Superior temporal gyrus (tissue), 1 donor: ENCODE results near the gene ANKRD10.
"Not testable (repeated sequence)": the region's sequence is repeated elsewhere in the genome, so short reads cannot be mapped to it uniquely, and the experiment has no call there.

Experiments used
- DNase-seq: peaks from one replicate; pipeline ENCODE4 v3.0.0-alpha.2; 2016; ENCODE audit errors: extremely low spot score

The ANKRD10 gene

DNA sequence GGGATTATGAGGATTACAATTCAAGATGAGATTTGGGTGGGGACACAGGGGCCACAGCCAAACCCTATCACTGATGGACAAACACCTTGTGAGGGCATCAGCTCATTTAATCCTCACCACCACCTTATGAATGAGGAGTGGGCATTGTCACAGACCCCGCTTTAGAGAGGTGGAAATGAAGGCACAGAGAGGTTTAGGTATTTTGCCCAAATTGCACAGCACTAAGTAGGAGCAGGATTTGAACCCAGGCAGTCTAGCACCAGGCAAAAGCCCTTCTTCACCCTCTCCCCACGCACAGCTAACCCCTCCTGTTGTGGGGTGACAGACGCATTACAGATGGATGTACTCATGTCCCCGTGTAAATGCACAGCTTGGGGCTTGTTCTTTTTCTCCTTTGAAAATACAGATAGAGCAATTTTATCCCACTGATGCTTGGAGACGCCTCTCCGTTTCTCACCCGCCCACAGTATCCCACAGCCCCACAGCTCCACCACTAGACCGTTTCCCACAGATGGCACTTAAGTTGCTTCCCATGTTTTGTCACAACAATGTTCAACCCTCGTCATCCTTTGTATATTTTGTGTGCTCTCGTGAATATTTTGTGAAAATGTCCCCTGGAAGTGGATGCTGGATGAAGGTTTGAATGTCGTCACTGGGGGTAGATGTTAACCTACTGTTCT, 48.2 kb downstream of the ANKRD10 start:
- DNase-seq = peak; percentile 21

DNA sequence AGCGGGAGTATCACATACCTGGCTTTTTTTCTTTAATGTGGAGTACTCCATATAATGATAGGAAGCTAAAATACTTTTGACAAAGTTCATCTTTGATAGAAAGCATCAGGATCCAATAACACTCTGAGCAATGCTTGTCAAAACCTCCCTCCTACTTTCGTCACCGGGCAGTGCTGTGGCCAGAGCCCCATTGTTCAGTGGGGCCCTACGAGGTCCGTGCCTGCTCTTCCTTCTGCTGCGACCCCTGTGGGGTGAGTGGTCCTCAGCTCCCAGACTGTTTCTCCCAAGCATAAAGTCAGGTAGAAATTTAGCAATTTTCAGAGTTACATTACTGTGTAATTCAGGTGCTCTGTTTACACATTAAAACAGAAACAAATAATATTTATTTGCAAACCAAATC, 51.2 kb downstream of the ANKRD10 start:
- no peak for DNase-seq

DNA sequence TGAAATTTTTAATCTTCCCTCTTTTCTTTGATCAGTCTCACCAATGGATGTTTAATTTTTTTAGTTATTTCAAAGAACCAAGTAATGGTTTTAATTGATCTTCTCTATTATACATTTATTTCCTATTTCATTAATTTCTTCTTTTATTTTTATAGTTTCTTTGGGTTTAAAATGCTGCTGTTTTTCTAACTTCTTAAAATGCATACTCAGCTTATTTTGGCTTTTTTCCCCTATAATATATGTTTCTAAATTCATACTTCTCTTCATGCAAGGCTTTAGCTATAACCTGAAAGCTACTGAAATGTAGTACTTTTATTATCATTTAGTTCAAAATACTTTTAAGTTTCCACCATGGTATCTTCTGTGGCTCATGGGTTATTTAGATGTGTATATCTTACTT, 53.9 kb downstream of the ANKRD10 start:
- no peak for DNase-seq

DNA sequence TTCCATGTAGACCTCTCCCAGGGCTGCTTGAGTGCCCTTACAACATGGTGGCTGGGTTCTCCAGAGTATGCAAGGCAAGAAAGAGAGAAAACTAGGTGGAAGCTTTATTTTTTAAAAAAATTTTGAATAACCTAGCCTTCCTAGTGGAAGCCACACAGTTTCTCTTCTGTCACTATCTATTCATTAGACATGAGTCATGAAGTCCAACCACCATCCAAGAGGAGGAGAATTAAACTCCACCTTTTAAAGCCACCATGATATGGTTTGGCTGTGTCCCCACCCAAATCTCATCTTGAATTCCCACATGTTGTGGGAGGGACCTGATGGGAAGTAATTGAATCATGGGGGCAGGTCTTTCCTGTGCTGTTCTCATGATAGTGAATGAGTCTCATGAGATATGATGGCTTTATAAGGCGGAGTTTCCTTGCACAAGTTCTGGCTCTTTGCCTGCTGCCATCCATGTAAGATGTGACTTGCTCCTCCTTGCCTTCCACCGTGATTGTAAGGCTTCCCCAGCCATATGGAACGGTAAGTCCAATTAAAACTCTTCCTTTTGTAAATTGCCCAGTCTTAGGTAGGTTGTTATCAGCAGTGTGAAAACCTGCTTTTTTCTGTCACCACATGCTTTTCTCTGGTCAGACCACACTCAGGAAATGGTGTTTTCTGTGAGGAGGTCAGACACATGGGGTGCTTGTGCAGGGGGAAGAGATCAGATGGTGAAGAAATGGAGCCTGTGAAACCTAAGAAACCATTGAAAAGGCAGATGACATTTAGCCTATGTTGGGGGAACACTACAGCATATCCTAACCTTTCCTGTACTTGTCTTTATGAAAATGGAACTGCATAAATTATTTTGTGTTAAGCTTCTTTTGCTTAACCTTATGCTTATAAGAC, 57.7 kb downstream of the ANKRD10 start:
- no peak for DNase-seq

DNA sequence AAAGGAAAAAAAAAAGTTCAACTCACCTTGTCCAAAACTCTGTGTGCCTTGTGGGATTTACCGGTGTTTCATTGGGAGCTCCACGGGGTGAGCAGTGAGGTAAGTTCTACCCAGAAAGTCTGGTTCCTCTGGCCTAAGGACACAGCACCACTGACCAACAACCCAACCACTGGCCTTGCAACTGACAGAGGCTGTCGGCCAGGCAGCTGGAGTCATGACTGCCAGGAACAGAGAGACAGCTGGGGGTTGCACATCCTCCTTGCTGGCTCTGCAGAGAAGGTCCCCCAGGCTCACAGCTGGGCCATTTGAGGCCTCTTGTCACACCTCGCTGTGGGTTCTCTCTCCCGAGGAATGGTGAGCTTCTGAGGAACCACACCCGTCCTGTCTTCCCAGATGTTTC, 59.5 kb downstream of the ANKRD10 start:
- DNase-seq = no peak

DNA sequence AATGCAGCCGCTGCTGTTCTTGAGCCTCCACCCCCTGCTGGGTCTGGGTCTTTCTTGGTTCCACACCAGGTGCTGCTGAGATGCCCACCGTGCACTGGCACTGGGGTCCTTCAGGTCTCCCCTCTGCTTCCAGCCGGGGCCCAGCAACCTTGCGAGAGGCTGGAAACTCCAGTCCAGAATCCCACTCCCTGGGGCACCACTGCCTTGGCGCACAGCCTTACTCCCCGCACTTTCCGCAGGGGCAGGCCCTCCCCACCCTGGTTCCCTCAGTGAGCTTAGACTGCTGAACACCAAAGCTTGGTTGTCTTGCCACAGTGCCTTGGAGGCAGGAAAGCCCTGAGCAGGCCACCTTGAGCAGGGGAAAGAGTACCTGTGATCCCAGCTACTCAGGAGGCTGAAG, 60.0 kb downstream of the ANKRD10 start:
- no peak for DNase-seq

DNA sequence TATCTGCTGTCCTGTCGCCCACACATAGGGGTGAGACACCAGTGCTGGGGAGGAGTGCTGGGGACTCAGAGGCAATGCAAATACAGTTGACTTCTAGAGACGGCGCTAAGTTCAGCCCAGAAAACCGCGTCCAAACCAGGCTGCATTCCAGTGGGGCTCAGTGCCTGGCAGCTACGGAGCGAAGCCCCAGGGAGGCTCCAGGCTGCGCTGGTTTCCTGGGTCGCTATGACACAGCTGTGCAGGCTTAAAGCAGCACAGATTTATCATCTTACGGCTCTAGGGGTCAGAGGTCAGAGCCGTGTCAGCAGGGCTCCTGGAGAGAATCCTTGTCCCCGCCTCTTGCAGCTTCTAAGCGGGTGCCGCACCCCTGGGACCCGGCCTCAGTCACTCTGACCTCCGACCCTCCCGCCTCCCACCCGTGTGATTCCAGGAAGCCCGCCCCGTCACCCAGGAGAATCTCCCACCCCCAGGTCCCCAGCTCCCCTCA, 61.6 kb downstream of the ANKRD10 start:
- no peak for DNase-seq

DNA sequence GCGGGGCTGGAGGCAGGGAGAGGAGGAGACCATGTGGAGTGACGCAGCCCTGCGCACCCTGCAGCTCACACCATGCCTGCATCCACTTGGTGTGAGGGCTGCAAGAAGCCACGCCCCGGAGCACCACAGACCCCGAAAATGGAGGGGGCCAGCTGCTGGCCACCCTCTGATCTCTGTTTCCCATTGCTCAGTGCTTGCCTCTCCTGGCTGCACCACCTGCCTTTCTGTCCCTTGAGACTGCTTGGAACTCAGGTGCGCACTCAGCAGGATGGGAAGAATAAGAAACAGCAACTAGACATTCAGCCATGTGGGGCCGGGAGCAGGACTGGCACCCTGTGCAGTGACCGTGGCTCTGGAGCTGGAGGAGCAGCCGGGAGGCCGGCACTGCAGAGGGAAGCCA, 64.0 kb downstream of the ANKRD10 start:
- DNase-seq = no peak

DNA sequence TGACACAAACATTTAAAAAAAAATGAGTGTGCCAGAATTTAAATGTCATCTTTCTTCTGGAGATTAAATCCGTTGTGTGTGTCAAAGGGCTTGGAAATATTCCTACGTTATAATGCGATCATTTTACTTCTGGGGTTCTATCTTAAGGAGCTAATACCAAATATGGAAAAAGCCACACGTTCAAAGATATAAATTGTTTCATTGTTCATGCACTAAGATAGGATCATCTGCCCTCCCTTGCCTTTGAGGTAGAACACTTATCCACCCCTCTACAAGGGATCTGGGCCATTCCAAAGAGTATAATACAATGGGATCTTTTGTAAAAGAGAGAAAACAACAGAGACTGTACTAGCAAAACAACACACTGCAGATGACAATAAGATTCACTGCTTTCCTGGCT, 64.9 kb downstream of the ANKRD10 start:
- DNase-seq = no peak

DNA sequence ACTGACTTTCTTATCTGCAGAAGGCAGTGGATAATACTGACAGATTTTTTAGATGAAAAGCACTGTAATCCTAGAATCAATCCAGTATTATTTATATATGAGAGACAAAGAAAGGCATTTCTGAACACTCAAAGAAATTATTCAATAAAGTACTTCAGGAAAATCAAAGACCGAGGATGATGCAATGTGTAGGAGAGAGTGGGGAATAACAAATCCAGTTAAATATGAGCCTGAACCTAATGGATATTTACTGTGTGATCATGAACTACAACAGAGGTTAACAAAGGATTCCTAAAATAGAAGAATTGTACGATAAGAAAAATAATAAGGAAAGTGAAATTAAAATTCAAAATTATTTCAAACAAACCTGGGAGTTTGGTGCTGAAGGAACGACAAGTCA, 69.3 kb downstream of the ANKRD10 start:
- DNase-seq = no peak

DNA sequence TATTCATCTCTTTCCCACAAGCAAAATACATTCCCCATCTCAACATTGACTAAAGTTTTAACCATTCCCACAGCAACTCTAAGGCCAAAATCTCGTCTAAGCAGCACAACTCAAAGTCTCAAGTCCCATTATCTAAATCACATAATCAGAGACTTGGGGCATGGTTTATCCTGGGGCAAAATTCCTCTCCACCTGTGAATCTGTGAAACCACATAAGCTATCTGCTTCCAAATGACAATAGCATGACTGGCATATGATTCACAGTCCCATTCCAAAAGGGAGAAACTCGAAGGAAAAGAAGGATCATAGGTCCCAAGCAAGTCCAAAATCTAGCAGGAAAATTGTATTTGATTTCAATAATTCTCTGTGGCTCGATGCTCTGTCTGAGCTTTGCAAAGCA, 73.0 kb downstream of the ANKRD10 start:
- no peak for DNase-seq

DNA sequence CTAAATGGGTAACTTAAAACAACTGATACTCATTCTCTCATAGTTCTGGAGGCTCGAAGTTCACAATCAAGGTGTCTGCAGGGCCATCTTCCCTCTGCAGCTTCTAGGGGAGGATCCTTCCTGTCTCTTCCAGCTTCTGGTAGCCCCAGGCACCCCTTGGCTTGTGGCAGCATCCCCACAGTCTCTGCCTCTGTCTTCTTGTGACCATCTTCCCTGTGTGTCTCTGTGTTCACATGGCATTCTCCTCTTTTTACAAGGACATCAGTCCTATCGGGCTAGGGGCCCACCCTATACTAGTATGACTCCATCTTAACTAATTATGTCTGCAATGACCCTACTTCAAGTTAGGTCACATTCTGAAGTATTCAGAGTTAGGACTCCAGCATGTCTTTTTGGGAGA, 73.5 kb downstream of the ANKRD10 start:
- DNase-seq = no peak

DNA sequence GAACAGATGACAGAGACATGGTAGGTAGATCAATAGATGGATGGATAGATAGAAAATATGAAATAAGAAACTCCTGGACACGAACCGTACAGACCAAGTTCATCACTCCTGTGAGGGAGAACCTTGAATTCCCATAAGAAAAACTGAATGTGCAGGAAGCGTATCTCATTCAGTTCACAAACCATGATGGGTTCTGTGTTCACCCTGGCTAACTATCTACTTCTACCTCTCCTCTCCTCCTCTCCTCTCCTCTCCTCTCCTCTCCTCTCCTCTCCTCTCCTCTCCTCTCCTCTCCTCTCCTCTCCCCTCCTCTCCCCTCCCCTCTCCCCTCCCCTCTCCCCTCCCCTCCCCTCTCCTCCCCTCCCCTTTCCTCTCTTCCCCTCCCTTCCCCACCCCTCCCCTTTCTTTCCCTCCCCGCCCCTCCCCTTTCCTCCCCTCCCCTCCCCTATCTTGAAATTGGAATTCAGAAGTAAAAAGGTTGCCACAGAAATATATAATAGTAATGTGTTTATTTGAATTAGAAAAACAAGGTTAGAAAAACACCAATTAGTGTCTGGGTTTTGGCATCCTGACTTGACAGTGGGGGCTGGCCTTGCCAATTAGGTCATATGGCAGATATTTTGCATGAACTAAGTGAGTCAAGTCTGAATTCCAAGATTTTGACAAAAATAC, 75.9 kb downstream of the ANKRD10 start:
- DNase-seq = no peak

DNA sequence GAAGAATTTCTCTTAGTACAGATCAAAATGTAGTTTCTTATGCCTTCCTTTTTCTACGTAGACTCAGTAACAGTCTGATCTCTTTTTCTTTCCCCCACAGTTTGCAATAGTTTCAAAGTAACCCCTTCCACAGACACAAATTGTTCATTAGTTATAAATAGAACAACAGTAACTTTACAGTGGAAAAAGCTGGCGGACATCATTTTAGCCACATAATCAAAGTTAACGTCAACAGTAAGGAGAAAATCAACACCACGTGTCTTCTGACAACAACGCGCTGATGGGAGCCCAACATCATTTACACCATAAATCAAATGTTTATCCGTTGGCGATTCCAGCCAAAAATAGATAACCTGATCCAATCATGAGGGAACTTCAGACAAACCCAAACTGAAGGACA, 76.8 kb downstream of the ANKRD10 start:
- DNase-seq = no peak

DNA sequence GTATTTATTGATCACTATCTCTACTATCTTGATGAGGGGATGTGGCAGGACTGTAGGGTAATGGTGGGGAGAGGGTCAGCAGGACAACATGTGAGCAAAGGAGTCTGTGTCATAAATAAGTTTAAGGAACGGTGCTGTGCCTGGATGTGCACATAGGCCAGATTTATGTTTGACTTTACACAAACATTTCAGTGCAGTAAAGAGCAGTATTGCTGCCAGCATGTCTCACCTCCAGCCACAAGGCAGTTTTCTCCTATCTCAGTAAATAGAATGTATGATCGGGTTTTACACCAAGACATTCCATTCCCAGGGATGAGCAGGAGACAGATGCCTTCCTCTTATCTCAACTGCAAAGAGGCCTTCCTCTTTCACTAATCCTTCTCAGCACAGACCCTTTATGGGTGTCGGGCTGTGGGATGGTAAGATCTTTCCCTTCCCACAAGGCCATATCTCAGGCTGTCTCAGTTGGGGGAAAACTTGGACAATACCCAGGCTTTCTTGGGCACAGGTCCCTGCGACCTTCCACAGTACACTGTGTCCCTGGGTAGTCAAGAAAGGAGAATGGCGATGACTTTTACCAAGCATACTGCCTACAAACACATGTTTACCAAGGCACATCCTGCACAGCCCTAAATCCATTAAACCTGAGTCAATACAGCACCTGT, 77.3 kb downstream of the ANKRD10 start:
- not testable (repeated sequence) for DNase-seq

DNA sequence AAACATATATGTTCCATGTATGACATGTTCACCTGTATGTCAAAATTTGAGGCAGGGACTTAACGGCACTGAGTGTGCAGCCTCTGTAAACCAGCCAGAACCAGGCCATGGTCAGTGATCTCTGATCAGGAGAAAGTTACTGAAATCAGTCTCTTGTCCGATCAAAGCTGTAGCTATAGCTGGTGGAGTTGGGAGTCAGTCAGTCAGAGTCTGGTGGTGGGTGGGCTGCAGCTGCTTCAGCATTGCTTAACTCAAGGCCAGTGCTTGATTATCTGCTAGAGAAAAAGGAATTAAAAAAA, 78.3 kb downstream of the ANKRD10 start:
- DNase-seq = no peak

DNA sequence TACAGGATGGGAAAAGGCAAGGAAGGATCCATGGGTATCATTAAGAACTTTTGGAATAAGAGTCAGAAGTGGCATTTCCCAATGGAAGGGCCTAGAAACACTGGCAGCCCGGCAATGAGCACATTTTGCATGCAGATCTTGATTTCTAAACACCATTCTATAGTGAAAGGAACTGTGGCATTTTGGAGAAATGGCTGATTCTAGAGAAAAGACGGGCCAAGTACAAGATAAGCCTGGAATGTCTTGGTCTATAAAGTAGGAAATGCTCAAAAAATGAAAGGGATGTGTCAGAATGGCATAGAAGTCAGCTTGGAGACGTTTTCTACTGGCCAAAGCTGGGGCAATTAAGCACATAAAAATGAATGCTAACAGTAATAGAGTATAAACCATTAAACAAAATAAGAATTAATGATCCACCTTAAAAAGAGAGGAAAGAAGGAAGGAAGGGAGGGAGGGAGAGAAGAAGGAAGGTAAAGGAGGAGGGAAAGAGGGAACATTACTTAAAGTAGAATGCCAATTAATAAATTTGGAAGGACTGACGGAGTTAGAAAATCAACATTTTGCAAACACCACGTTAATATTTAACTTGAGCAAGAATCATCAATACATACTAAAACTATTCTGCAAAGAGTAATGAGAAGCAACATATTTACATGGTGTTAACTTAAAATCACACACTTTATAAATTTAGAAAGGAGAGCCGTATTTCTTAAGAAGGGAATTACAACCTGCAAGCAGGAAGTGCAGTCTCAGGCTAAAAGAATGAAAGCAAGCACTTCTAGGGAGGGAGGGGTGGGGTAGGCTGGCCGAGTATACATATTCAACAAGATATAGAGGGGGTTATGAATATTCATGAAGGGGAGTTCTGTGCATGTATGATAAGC, 78.9 kb downstream of the ANKRD10 start:
- DNase-seq = no peak

DNA sequence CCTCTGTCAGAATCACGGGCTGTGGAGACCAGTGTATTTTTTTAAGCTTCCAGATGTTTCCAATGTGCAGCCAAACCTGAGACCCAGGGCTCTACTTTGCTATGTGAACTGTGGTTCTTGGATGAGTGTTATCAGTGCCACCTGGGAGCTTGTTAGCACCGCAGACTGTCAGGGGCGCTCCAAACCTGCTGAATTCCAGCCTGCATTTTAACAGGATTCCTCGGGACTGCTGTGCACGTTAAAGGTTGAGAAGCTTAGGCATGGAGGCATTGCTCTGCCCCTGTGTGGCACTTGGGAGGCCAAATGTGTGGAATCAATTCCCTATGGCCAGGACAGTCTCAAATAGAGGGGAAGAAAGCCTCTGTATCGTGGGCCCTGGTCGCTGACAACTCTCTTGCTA, 80.3 kb downstream of the ANKRD10 start:
- no peak for DNase-seq

DNA sequence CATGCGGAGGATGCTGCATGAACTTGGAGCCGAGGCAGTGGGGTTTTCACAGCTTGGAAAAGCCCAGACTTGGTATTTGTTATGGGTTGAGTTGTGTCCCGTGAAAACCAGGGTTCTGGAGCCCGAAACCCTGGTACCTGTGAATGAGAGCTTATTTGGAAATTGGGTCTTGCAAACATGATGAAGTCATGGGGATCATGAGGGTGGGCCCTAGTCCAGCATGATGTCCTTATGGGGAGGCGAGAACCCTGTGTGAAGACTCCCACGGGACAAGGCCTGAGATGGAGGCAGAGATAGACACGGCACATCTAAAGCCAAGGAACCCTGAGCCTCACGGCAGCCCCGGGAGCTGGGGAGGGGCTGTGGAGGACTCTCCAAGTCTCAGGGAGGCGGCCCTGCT, 82.3 kb downstream of the ANKRD10 start:
- no peak for DNase-seq

DNA sequence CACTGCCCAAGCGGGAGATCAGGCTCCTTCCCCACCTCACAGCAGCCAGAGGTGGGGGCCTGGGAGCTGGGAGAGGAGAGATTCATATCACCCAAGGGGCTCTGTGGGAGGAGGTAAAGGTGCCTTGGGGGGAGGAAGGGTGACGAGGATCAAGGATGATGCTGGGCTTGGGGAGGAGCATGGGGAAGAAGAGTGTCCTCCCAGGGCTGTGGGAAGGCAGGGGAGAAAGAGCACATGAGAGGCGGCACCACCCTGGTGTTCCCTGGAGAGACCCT, 82.7 kb downstream of the ANKRD10 start:
- DNase-seq = no peak

DNA sequence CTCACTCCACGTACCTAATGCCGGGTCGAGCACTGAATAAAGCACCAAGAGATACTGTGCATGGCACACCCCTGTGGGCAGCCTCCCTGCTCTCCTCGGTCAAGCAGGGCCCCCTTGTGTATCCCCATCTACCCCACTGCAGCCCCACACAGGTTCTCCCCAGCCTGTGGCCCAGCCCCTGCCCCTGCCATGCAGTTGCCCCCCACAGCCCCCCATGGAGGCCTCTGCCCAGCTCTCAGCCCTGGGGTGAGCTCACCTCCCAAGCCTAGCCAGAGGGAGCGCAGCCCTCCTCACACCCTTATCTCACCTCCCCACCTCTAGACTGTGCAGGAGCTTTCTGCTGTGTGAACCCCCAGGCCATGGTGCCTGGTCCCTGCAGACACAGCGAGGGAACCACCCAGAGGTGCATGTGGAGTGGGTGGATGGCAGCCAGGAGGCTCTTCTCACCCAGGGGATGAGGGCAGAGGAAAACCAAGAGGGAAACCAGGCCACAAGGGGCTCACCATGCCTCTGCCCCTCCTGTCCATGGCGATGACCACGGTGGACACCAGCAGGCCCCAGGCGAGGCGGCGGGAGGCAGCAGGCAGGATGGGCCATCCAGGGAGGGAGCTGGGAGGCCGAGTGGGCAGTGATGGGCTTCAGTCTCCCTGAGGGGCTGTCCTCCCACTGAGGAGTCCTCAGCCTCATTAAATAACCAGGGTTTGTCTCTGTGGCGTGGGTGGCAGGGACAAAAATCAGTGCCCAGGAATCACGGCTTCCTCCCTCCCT, 83.2 kb downstream of the ANKRD10 start:
- no peak for DNase-seq
